ENCODE measurements around the gene KRT77.

KRT77 gene

GRCh38 chr12:52650520-52651081 lies 52.7 kb downstream of the KRT77 start:
- Histone ChIP-seq H3K9ac (ENCODE audit: low read length) (no peak overlapping the region), H3K4me1 (ENCODE audit: insufficient read depth, low read length) (peaks cover 11% of the 10 kb centered on the region), H3K27me3 (ENCODE audit: control insufficient read depth in 1 of 2, insufficient read depth in 2 of 2, low read length in 2 of 2) (peaks cover 0 to 4% of the 10 kb centered on the region in 2 donors), H3K27ac (ENCODE audit: low read depth, low read length) (peak overlapping the region; percentile 25), H3K4me3 (ENCODE audit: low read depth in 1 of 2, low read length in 2 of 2) (peak overlapping the region in 1 of 2 donors; percentile 16), H3K36me3 (ENCODE audit: insufficient read depth, low read length) (no peaks in the 10 kb centered on the region), H3K9me3 (ENCODE audit: low read length) (no peaks in the 10 kb centered on the region)

- Histone ChIP-seq H3K4me3 (ENCODE audit: low read depth in 1 of 2, low read length in 2 of 2) (no peak overlapping the region), H3K4me1 (ENCODE audit: insufficient read depth, low read length) (peaks cover 11% of the 10 kb centered on the region), H3K36me3 (ENCODE audit: insufficient read depth, low read length) (no peaks in the 10 kb centered on the region), H3K27me3 (ENCODE audit: control insufficient read depth in 1 of 2, insufficient read depth in 2 of 2, low read length in 2 of 2) (no peaks in the 10 kb centered on the region), H3K27ac (ENCODE audit: low read depth, low read length) (no peak overlapping the region), H3K9me3 (ENCODE audit: low read length) (no peaks in the 10 kb centered on the region), H3K9ac (ENCODE audit: low read length) (no peak overlapping the region)
Observed at GRCh38 chr12:52649066-52649465, 54.3 kb downstream of the KRT77 start.

GRCh38 chr12:52648012-52648550 lies 55.2 kb downstream of the KRT77 start:
- Histone ChIP-seq H3K27me3 (ENCODE audit: control insufficient read depth in 1 of 2, insufficient read depth in 2 of 2, low read length in 2 of 2) (no peaks in the 10 kb centered on the region), H3K9ac (ENCODE audit: low read length) (no peak overlapping the region), H3K4me3 (ENCODE audit: low read depth in 1 of 2, low read length in 2 of 2) (no peak overlapping the region), H3K4me1 (ENCODE audit: insufficient read depth, low read length) (peaks cover 11% of the 10 kb centered on the region), H3K27ac (ENCODE audit: low read depth, low read length) (no peak overlapping the region), H3K36me3 (ENCODE audit: insufficient read depth, low read length) (no peaks in the 10 kb centered on the region), H3K9me3 (ENCODE audit: low read length) (no peaks in the 10 kb centered on the region)

- Histone ChIP-seq H3K9me3 (ENCODE audit: low read length) (no peaks in the 10 kb centered on the region), H3K27ac (ENCODE audit: low read depth, low read length) (no peak overlapping the region), H3K36me3 (ENCODE audit: insufficient read depth, low read length) (no peaks in the 10 kb centered on the region), H3K9ac (ENCODE audit: low read length) (no peak overlapping the region), H3K4me3 (ENCODE audit: low read depth in 1 of 2, low read length in 2 of 2) (no peak overlapping the region), H3K27me3 (ENCODE audit: control insufficient read depth in 1 of 2, insufficient read depth in 2 of 2, low read length in 2 of 2) (no peaks in the 10 kb centered on the region), H3K4me1 (ENCODE audit: insufficient read depth, low read length) (peaks cover 11% of the 10 kb centered on the region)
Observed at GRCh38 chr12:52647601-52648000, 55.7 kb downstream of the KRT77 start.

- Histone ChIP-seq H3K4me1 (ENCODE audit: insufficient read depth, low read length) (peaks cover 11% of the 10 kb centered on the region), H3K9me3 (ENCODE audit: low read length) (no peaks in the 10 kb centered on the region), H3K9ac (ENCODE audit: low read length) (no peak overlapping the region), H3K27ac (ENCODE audit: low read depth, low read length) (no peak overlapping the region), H3K27me3 (ENCODE audit: control insufficient read depth in 1 of 2, insufficient read depth in 2 of 2, low read length in 2 of 2) (no peaks in the 10 kb centered on the region), H3K36me3 (ENCODE audit: insufficient read depth, low read length) (no peaks in the 10 kb centered on the region), H3K4me3 (ENCODE audit: low read depth in 1 of 2, low read length in 2 of 2) (no peak overlapping the region)
Observed at GRCh38 chr12:52646613-52647012, 56.7 kb downstream of the KRT77 start.

GRCh38 chr12:52645982-52646381 lies 57.3 kb downstream of the KRT77 start:
- H3K36me3 ChIP-seq (ENCODE audit: insufficient read depth, low read length), result no peaks in the 10 kb centered on the region

GRCh38 chr12:52645120-52645761 lies 58.1 kb downstream of the KRT77 start:
- H3K27me3 ChIP-seq (ENCODE audit: control insufficient read depth in 1 of 2, insufficient read depth in 2 of 2, low read length in 2 of 2), result no peaks in the 10 kb centered on the region
- no peaks in the 10 kb centered on the region for H3K9me3 ChIP-seq (ENCODE audit: low read length)
- no peak overlapping the region for H3K9ac ChIP-seq (ENCODE audit: low read length)
- no peak overlapping the region for H3K4me3 ChIP-seq (ENCODE audit: low read depth in 1 of 2, low read length in 2 of 2)
- no peaks in the 10 kb centered on the region for H3K36me3 ChIP-seq (ENCODE audit: insufficient read depth, low read length)
- H3K4me1 ChIP-seq (ENCODE audit: insufficient read depth, low read length), result peaks cover under 1% of the 10 kb centered on the region
- no peak overlapping the region for H3K27ac ChIP-seq (ENCODE audit: low read depth, low read length)

More at GRCh38 chr12:52645982-52646381, 57.3 kb downstream of the KRT77 start:
- H3K27me3 ChIP-seq (ENCODE audit: control insufficient read depth in 1 of 2, insufficient read depth in 2 of 2, low read length in 2 of 2), result no peaks in the 10 kb centered on the region
- no peak overlapping the region for H3K4me3 ChIP-seq (ENCODE audit: low read depth in 1 of 2, low read length in 2 of 2)
- H3K9ac ChIP-seq (ENCODE audit: low read length), result no peak overlapping the region
- peaks cover 6% of the 10 kb centered on the region for H3K4me1 ChIP-seq (ENCODE audit: insufficient read depth, low read length)
- H3K27ac ChIP-seq (ENCODE audit: low read depth, low read length), result no peak overlapping the region
- H3K9me3 ChIP-seq (ENCODE audit: low read length), result no peaks in the 10 kb centered on the region

GRCh38 chr12:52644078-52644415 lies 59.3 kb downstream of the KRT77 start:
- Histone ChIP-seq H3K27me3 (ENCODE audit: control insufficient read depth in 1 of 2, insufficient read depth in 2 of 2, low read length in 2 of 2) (no peaks in the 10 kb centered on the region), H3K9ac (ENCODE audit: low read length) (no peak overlapping the region)

GRCh38 chr12:52643233-52644077 lies 59.9 kb downstream of the KRT77 start:
- H3K9ac ChIP-seq (ENCODE audit: low read length), result no peak overlapping the region
- H3K36me3 ChIP-seq (ENCODE audit: insufficient read depth, low read length), result no peaks in the 10 kb centered on the region
- no peaks in the 10 kb centered on the region for H3K27me3 ChIP-seq (ENCODE audit: control insufficient read depth in 1 of 2, insufficient read depth in 2 of 2, low read length in 2 of 2)
- no peak overlapping the region for H3K4me3 ChIP-seq (ENCODE audit: low read depth in 1 of 2, low read length in 2 of 2)
- no peak overlapping the region for H3K27ac ChIP-seq (ENCODE audit: low read depth, low read length)
- H3K9me3 ChIP-seq (ENCODE audit: low read length), result no peaks in the 10 kb centered on the region
- H3K4me1 ChIP-seq (ENCODE audit: insufficient read depth, low read length), result no peaks in the 10 kb centered on the region

More at GRCh38 chr12:52644078-52644415, 59.3 kb downstream of the KRT77 start:
- H3K27ac ChIP-seq (ENCODE audit: low read depth, low read length), result no peak overlapping the region
- H3K9me3 ChIP-seq (ENCODE audit: low read length), result no peaks in the 10 kb centered on the region
- H3K4me1 ChIP-seq (ENCODE audit: insufficient read depth, low read length), result no peaks in the 10 kb centered on the region
- no peaks in the 10 kb centered on the region for H3K36me3 ChIP-seq (ENCODE audit: insufficient read depth, low read length)
- no peak overlapping the region for H3K4me3 ChIP-seq (ENCODE audit: low read depth in 1 of 2, low read length in 2 of 2)

- Histone ChIP-seq H3K9me3 (ENCODE audit: low read length) (no peaks in the 10 kb centered on the region), H3K4me3 (ENCODE audit: low read depth in 1 of 2, low read length in 2 of 2) (no peak overlapping the region), H3K27ac (ENCODE audit: low read depth, low read length) (no peak overlapping the region), H3K27me3 (ENCODE audit: control insufficient read depth in 1 of 2, insufficient read depth in 2 of 2, low read length in 2 of 2) (no peaks in the 10 kb centered on the region), H3K9ac (ENCODE audit: low read length) (no peak overlapping the region), H3K36me3 (ENCODE audit: insufficient read depth, low read length) (no peaks in the 10 kb centered on the region), H3K4me1 (ENCODE audit: insufficient read depth, low read length) (no peaks in the 10 kb centered on the region)
Observed at GRCh38 chr12:52641468-52641867, 61.9 kb downstream of the KRT77 start.

All from muscle layer of colon (tissue), 2 donors.